Trophoblast cell (in vitro differentiated cells and primary cell): ENCODE data around the gene PPP2R3B.

Source experiments
- DNase-seq, 2 donors: peaks; one replicate each; pipeline ENCODE4 v3.0.0-alpha.2; 2016
- H2AFZ ChIP-seq: 2 replicates; pipeline ENCODE4 v1.6.1; 2013; ENCODE audit warnings: low read length, moderate library complexity, mild to moderate bottlenecking; ENCODE audit not compliant: insufficient read depth, poor library complexity
- H2AK5ac ChIP-seq: 2 replicates; pipeline ENCODE4 v1.6.1; 2013; ENCODE audit warnings: mild to moderate bottlenecking, low read length
- H2BK120ac ChIP-seq: 2 replicates; pipeline ENCODE4 v1.6.1; 2013; ENCODE audit warnings: low read length, mild to moderate bottlenecking, moderate library complexity; ENCODE audit not compliant: insufficient read depth, poor library complexity
- H2BK12ac ChIP-seq: 2 replicates; pipeline ENCODE4 v1.6.1; 2013; ENCODE audit warnings: mild to moderate bottlenecking, low read length, moderate library complexity
- H2BK5ac ChIP-seq: 2 replicates; pipeline ENCODE4 v1.6.1; 2013; ENCODE audit warnings: low read length, low read depth, moderate library complexity, mild to moderate bottlenecking; ENCODE audit not compliant: poor library complexity
- H3K14ac ChIP-seq: 2 replicates; pipeline ENCODE4 v1.6.1; 2013; ENCODE audit warnings: mild to moderate bottlenecking, low read length
- H3K18ac ChIP-seq: 2 replicates; pipeline ENCODE4 v1.6.1; 2013; ENCODE audit warnings: mild to moderate bottlenecking, low read length
- H3K23ac ChIP-seq: 2 replicates; pipeline ENCODE4 v1.6.1; 2013; ENCODE audit warnings: low read length
- H3K27ac ChIP-seq: 2 replicates; pipeline ENCODE4 v1.5.1; 2013; ENCODE audit warnings: low read depth, mild to moderate bottlenecking, inconsistent platforms, low read length, moderate library complexity
- H3K27me3 ChIP-seq: 2 replicates; pipeline ENCODE4 v1.6.1; 2013; ENCODE audit warnings: inconsistent platforms, mild to moderate bottlenecking, low read length, moderate library complexity; ENCODE audit not compliant: insufficient read depth
- H3K36me3 ChIP-seq, 2 experiments: 1 replicate in 1 of 2; 2 replicates in 1 of 2; pipeline ENCODE4 v1.6.1; 2013; ENCODE audit warnings: low read length in 2 of 2, mild to moderate bottlenecking in 2 of 2, moderate library complexity in 1 of 2; ENCODE audit not compliant: insufficient read depth in 2 of 2, control insufficient read depth in 1 of 2
- H3K4ac ChIP-seq: 2 replicates; pipeline ENCODE4 v1.6.1; 2013; ENCODE audit warnings: low read depth, mild to moderate bottlenecking, low read length, moderate library complexity
- H3K4me1 ChIP-seq, 2 experiments: 1 replicate in 1 of 2; 2 replicates in 1 of 2; pipeline ENCODE4 v1.6.1; 2013; ENCODE audit warnings: low read length in 2 of 2, mild to moderate bottlenecking in 2 of 2, moderate library complexity in 1 of 2; ENCODE audit not compliant: insufficient read depth in 2 of 2, control insufficient read depth in 1 of 2
- H3K4me2 ChIP-seq: 2 replicates; pipeline ENCODE4 v1.6.1; 2013; ENCODE audit warnings: inconsistent platforms, mild to moderate bottlenecking, low read length, moderate library complexity
- H3K4me3 ChIP-seq: 2 replicates; pipeline ENCODE4 v1.5.1; 2013; ENCODE audit warnings: mild to moderate bottlenecking, low read depth, low read length, inconsistent platforms
- H3K79me1 ChIP-seq: one replicate; pipeline ENCODE4 v1.6.1; 2013; ENCODE audit warnings: low read length
- H3K79me2 ChIP-seq: 2 replicates; pipeline ENCODE4 v1.6.1; 2013; ENCODE audit warnings: low read length, mild to moderate bottlenecking; ENCODE audit not compliant: control insufficient read depth, insufficient read depth, poor library complexity
- H3K9ac ChIP-seq: 2 replicates; pipeline ENCODE4 v1.6.1; 2013; ENCODE audit warnings: mild to moderate bottlenecking, low read length
- H3K9me3 ChIP-seq: 2 replicates; pipeline ENCODE4 v1.6.1; 2013; ENCODE audit warnings: low read depth, mild to moderate bottlenecking, control low read depth, inconsistent platforms, low read length; ENCODE audit not compliant: insufficient read depth
- H4K12ac ChIP-seq: 2 replicates; pipeline ENCODE4 v1.6.1; 2013; ENCODE audit warnings: low read depth, mild to moderate bottlenecking, low read length, moderate library complexity
- H4K8ac ChIP-seq: 2 replicates; pipeline ENCODE4 v1.6.1; 2013; ENCODE audit warnings: low read depth, mild to moderate bottlenecking, low read length, moderate library complexity
- H4K91ac ChIP-seq: one replicate; pipeline ENCODE4 v1.6.1; 2013; ENCODE audit warnings: low read depth, mild to moderate bottlenecking, low read length, moderate library complexity
- WGBS: extraction: QIAGEN DNeasy Blood & Tissue Kit; methylation state at CpG from one replicate; pipeline ENCODE4 v1.1.7; 2013; ENCODE audit warnings: missing lambda C conversion rate; ENCODE audit not compliant: insufficient read length, insufficient coverage; ENCODE audit errors: extremely low coverage; 5-methylcytosine and 5-hydroxymethylcytosine counted together

Gene PPP2R3B

GRCh38 chrX:360496-361150 lies 26.1 kb downstream of the PPP2R3B start:
- no peaks in the 10 kb centered on the region for H3K79me2 ChIP-seq
- WGBS = no CpG with 5 or more reads among the region's 26 CpGs
- DNase-seq = no peak

GRCh38 chrX:358651-359143 lies 28.0 kb downstream of the PPP2R3B start:
- Histone ChIP-seq H4K12ac (no peak overlapping the region), H2BK5ac (no peak overlapping the region), H4K91ac (no peak overlapping the region), H3K27me3 (no peaks in the 10 kb centered on the region), H3K36me3 (peaks cover 18 to 20% of the 10 kb centered on the region in 2 experiments), H3K9ac (no peak overlapping the region), H3K79me1 (no peaks in the 10 kb centered on the region), H2BK120ac (no peak overlapping the region), H3K4me3 (no peak overlapping the region), H2AK5ac (no peak overlapping the region), H2BK12ac (no peak overlapping the region), H3K4me2 (no peak overlapping the region), H3K14ac (no peak overlapping the region), H3K23ac (no peak overlapping the region), H3K4ac (no peak overlapping the region), H3K79me2 (no peaks in the 10 kb centered on the region), H3K9me3 (peaks cover 13% of the 10 kb centered on the region), H3K4me1 (no peaks in the 10 kb centered on the region), H3K27ac (no peak overlapping the region), H2AFZ (no peak overlapping the region), H3K18ac (no peak overlapping the region), H4K8ac (no peak overlapping the region)
- no CpG with 5 or more reads among the region's 49 CpGs for WGBS
- DNase-seq = no peak

More at GRCh38 chrX:360496-361150, 26.1 kb downstream of the PPP2R3B start:
- Histone ChIP-seq H3K4me2 (no peak overlapping the region), H2AFZ (no peak overlapping the region), H2BK5ac (no peak overlapping the region), H3K18ac (no peak overlapping the region), H4K8ac (no peak overlapping the region), H3K4ac (no peak overlapping the region), H3K23ac (no peak overlapping the region), H3K9ac (no peak overlapping the region), H3K4me1 (no peaks in the 10 kb centered on the region), H3K14ac (no peak overlapping the region), H2AK5ac (no peak overlapping the region), H2BK120ac (no peak overlapping the region), H3K27me3 (no peaks in the 10 kb centered on the region), H3K4me3 (no peak overlapping the region), H3K9me3 (peaks cover 13% of the 10 kb centered on the region), H3K36me3 (peaks cover 18 to 23% of the 10 kb centered on the region in 2 experiments), H3K27ac (no peak overlapping the region), H4K12ac (no peak overlapping the region), H3K79me1 (no peaks in the 10 kb centered on the region), H4K91ac (no peak overlapping the region), H2BK12ac (no peak overlapping the region)

GRCh38 chrX:357693-358471 lies 28.8 kb downstream of the PPP2R3B start:
- Histone ChIP-seq H3K27me3 (no peaks in the 10 kb centered on the region), H3K9me3 (peaks cover 11% of the 10 kb centered on the region), H2BK12ac (no peak overlapping the region), H3K4me2 (no peak overlapping the region), H2AK5ac (no peak overlapping the region), H3K4me3 (no peak overlapping the region), H4K8ac (peak overlapping the region; percentile 50), H3K23ac (no peak overlapping the region), H3K14ac (no peak overlapping the region), H3K79me1 (no peaks in the 10 kb centered on the region), H3K9ac (no peak overlapping the region), H3K18ac (no peak overlapping the region), H3K79me2 (no peaks in the 10 kb centered on the region), H2AFZ (no peak overlapping the region), H3K4me1 (no peaks in the 10 kb centered on the region), H4K91ac (peak overlapping the region; percentile 1), H2BK120ac (no peak overlapping the region), H4K12ac (no peak overlapping the region), H2BK5ac (no peak overlapping the region), H3K36me3 (peaks cover 18% of the 10 kb centered on the region in 2 experiments), H3K4ac (no peak overlapping the region), H3K27ac (no peak overlapping the region)
- no CpG with 5 or more reads among the region's 48 CpGs for WGBS
- no peak for DNase-seq

- no peak overlapping the region for H2BK120ac ChIP-seq
- H3K79me1 ChIP-seq = no peaks in the 10 kb centered on the region
- no peak overlapping the region for H4K12ac ChIP-seq
- no peaks in the 10 kb centered on the region for H3K79me2 ChIP-seq
- no CpG with 5 or more reads among the region's 14 CpGs for WGBS
- H3K18ac ChIP-seq = no peak overlapping the region
- no peak overlapping the region for H2AK5ac ChIP-seq
- H3K9ac ChIP-seq = no peak overlapping the region
- H4K8ac ChIP-seq = no peak overlapping the region
- H3K4me3 ChIP-seq = no peak overlapping the region
- H3K27ac ChIP-seq = no peak overlapping the region
- no peak overlapping the region for H2BK12ac ChIP-seq
- no peak overlapping the region for H2AFZ ChIP-seq
- no peak overlapping the region for H4K91ac ChIP-seq
- H3K4ac ChIP-seq = no peak overlapping the region
- H3K9me3 ChIP-seq = peaks cover 9% of the 10 kb centered on the region
- H3K23ac ChIP-seq = no peak overlapping the region
- no peak for DNase-seq
- H2BK5ac ChIP-seq = no peak overlapping the region
- H3K14ac ChIP-seq = no peak overlapping the region
- H3K36me3 ChIP-seq = peaks cover 24 to 25% of the 10 kb centered on the region in 2 experiments
- H3K4me1 ChIP-seq = no peaks in the 10 kb centered on the region
- no peak overlapping the region for H3K4me2 ChIP-seq
- no peaks in the 10 kb centered on the region for H3K27me3 ChIP-seq
Measured at GRCh38 chrX:357035-357692, 29.5 kb downstream of the PPP2R3B start.
